ENCODE data around the gene RBM28.

DNA sequence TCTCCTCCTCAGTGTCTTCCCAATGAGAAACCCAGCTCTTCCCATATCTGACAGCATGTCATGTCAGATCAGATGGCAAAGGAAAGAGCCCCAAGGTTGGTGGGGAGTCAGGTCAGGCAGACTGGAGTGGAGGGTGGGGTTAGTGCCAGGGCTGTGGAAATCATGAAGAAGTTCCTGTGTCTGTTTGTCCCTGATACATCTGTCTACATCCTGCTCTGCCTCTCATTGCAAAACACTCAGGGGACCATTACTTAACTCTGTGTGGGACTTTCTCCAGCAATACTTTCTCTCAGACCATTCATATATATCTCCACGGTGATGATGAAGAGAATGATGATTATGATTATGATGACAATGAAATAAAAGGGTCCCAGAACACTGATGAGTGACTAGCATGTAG, 14.5 kb upstream of the RBM28 start:
- TF ChIP-seq, protein P1, sequence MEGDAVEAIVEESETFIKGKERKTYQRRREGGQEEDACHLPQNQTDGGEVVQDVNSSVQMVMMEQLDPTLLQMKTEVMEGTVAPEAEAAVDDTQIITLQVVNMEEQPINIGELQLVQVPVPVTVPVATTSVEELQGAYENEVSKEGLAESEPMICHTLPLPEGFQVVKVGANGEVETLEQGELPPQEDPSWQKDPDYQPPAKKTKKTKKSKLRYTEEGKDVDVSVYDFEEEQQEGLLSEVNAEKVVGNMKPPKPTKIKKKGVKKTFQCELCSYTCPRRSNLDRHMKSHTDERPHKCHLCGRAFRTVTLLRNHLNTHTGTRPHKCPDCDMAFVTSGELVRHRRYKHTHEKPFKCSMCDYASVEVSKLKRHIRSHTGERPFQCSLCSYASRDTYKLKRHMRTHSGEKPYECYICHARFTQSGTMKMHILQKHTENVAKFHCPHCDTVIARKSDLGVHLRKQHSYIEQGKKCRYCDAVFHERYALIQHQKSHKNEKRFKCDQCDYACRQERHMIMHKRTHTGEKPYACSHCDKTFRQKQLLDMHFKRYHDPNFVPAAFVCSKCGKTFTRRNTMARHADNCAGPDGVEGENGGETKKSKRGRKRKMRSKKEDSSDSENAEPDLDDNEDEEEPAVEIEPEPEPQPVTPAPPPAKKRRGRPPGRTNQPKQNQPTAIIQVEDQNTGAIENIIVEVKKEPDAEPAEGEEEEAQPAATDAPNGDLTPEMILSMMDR (IDR thresholded peaks at IDR 0.05) = no peak
- no peak for TF ChIP-seq TCF7L2 (IDR thresholded peaks at IDR 0.05; ENCODE audit: low read depth, low read length)

Data from Panc1 (cell line).